Suprapubic skin (tissue), 4 donors: ENCODE results near the gene SETD1A. TPM values are rescaled to one million over a fixed set of nuclear protein-coding genes. Genes with fewer than 3 reads are reported as not detected.

ENCODE experiments used
- DNase-seq, 2 donors: peaks; one replicate each; pipeline ENCODE4 v3.0.0-alpha.2; 2019; ENCODE audit warnings: low spot score in 2 of 2
- H3K27ac ChIP-seq: fragments of 200-600 bp; sonication (generic); one replicate; pipeline ENCODE4 v1.5.1; 2019
- H3K27me3 ChIP-seq: fragments of 200-600 bp; sonication (generic); one replicate; pipeline ENCODE4 v1.5.1; 2019
- H3K36me3 ChIP-seq: fragments of 200-600 bp; sonication (generic); one replicate; pipeline ENCODE4 v1.5.1; 2019
- H3K4me1 ChIP-seq: fragments of 200-600 bp; sonication (generic); one replicate; pipeline ENCODE4 v1.5.1; 2019
- H3K4me3 ChIP-seq: fragments of 200-600 bp; sonication (generic); one replicate; pipeline ENCODE4 v1.5.1; 2019; ENCODE audit warnings: mild to moderate bottlenecking
- H3K9me3 ChIP-seq: fragments of 200-600 bp; sonication (generic); one replicate; pipeline ENCODE4 v1.5.1; 2019
- CTCF ChIP-seq, 2 donors: fragments of 200-600 bp in 1 of 2; fragments of 450-650 bp in 1 of 2; sonication (generic) in 1 of 2; IDR thresholded peaks; one replicate each; pipeline ENCODE4 v1.5.1; 2016 to 2019; ENCODE audit warnings: antibody characterized with exemption in 2 of 2, mild to moderate bottlenecking in 1 of 2, moderate library complexity in 1 of 2
- EP300 ChIP-seq: sonication (generic); formaldehyde crosslinking; IDR thresholded peaks from one replicate; pipeline ENCODE4 v1.6.1; 2017; ENCODE audit warnings: antibody characterized with exemption
- POLR2A ChIP-seq, 2 donors: fragments of 450-650 bp; IDR thresholded peaks; one replicate each; pipeline ENCODE4 v1.6.1; 2017; ENCODE audit warnings: antibody characterized with exemption in 2 of 2, mild to moderate bottlenecking in 2 of 2, moderate library complexity in 2 of 2
- POLR2AphosphoS5 ChIP-seq, 3 donors: sonication (generic); formaldehyde crosslinking; IDR thresholded peaks; one replicate each; pipeline ENCODE4 v1.6.1; 2017; ENCODE audit warnings: antibody characterized with exemption in 3 of 3
- WGBS: methylation state at CpG from one replicate; pipeline ENCODE4 v1.1.5; 2018; 5-methylcytosine and 5-hydroxymethylcytosine counted together
- total RNA-seq, 4 donors: library from RNA; depleted of rRNA; stranded (reverse); fragments of >200 nt; gene quantifications; one replicate each; pipeline ENCODE4 v1.1.0, GENCODE V29; 2016

The SETD1A gene
- total RNA-seq, 4 donors from 2014 or later, result 12.5 to 14.7 (median 13.7) TPM

- peak within 1 kb of the TSS; percentile 73 for H3K4me3 ChIP-seq
- DNase-seq, result peak in 1 of 2 donors; percentile 83
- peaks cover 11% of the 10 kb centered on the region for H3K36me3 ChIP-seq
- 0% methylated on average over 15 of the region's 31 CpGs for WGBS
- TF ChIP-seq EP300 (no peak), POLR2AphosphoS5 (IDR thresholded peaks at IDR 0.05) (no peak), CTCF (IDR thresholded peaks at IDR 0.05) (no peak), POLR2A (IDR thresholded peaks at IDR 0.05) (no peak)
- no peaks in the 10 kb centered on the region for H3K9me3 ChIP-seq
- no peaks in the 10 kb centered on the region for H3K27me3 ChIP-seq
- peak within 1 kb of the TSS; percentile 93 for H3K27ac ChIP-seq
- peaks cover 39% of the 10 kb centered on the region for H3K4me1 ChIP-seq
Measured at GRCh38 chr16:30923554-30924075, 33.9 kb upstream of the SETD1A start, which contains the start of gene FBXL19. TSS of gene FBXL19 (plus strand) at chr16:30923572. CDS start at chr16:30925755, 2,183 bp downstream.

- H3K4me1 ChIP-seq, result peaks cover 42% of the 10 kb centered on the region
- TF ChIP-seq POLR2AphosphoS5 (IDR thresholded peaks at IDR 0.05) (no peak), CTCF (IDR thresholded peaks at IDR 0.05) (no peak), POLR2A (IDR thresholded peaks at IDR 0.05) (no peak), EP300 (no peak)
- whole genome bisulfite sequencing, result 17% methylated on average over 12 of the region's 53 CpGs
- H3K27ac ChIP-seq, result peak overlapping the region; percentile 77
- peak in 1 of 2 donors; percentile 78 for DNase-seq
- peak overlapping the region; percentile 73 for H3K4me3 ChIP-seq
- H3K27me3 ChIP-seq, result no peaks in the 10 kb centered on the region
- H3K36me3 ChIP-seq, result peaks cover 11% of the 10 kb centered on the region
- H3K9me3 ChIP-seq, result no peaks in the 10 kb centered on the region
Measured at GRCh38 chr16:30924076-30924912, 33.3 kb upstream of the SETD1A start.

- peak overlapping the region; percentile 73 for H3K4me3 ChIP-seq
- H3K27ac ChIP-seq, result no peak overlapping the region
- no peaks in the 10 kb centered on the region for H3K27me3 ChIP-seq
- TF ChIP-seq POLR2A (IDR thresholded peaks at IDR 0.05), result no peak
- TF ChIP-seq POLR2AphosphoS5 (IDR thresholded peaks at IDR 0.05), result no peak
- TF ChIP-seq EP300, result no peak
- no peak for TF ChIP-seq CTCF (IDR thresholded peaks at IDR 0.05)
- H3K4me1 ChIP-seq, result peaks cover 42% of the 10 kb centered on the region
- 73% methylated on average over 11 of the region's 11 CpGs for WGBS
- no peaks in the 10 kb centered on the region for H3K9me3 ChIP-seq
- DNase-seq, result no peak
- H3K36me3 ChIP-seq, result peaks cover 15% of the 10 kb centered on the region
Measured at GRCh38 chr16:30924913-30925631, 32.5 kb upstream of the SETD1A start.

GRCh38 chr16:30925632-30925987 is 31.9 kb upstream of the SETD1A start:
- DNase-seq, result no peak
- Histone ChIP-seq H3K4me3 (no peak overlapping the region), H3K9me3 (no peaks in the 10 kb centered on the region), H3K4me1 (peaks cover 42% of the 10 kb centered on the region), H3K36me3 (peaks cover 20% of the 10 kb centered on the region), H3K27me3 (no peaks in the 10 kb centered on the region), H3K27ac (no peak overlapping the region)
- TF ChIP-seq POLR2AphosphoS5 (IDR thresholded peaks at IDR 0.05) (no peak), CTCF (IDR thresholded peaks at IDR 0.05) (no peak), POLR2A (IDR thresholded peaks at IDR 0.05) (no peak), EP300 (no peak)
- 84% methylated on average over 6 of the region's 26 CpGs for WGBS
